Neural crest cell (in vitro differentiated cells): ENCODE measurements around the gene FGL2. TPM values are rescaled to one million over a fixed set of nuclear protein-coding genes. Genes with fewer than 3 reads are reported as not detected.
"Not testable (repeated sequence)": the region's sequence is repeated elsewhere in the genome, so short reads cannot be mapped to it uniquely, and the experiment has no call there.

ENCODE experiments used
- DNase-seq: peaks from one replicate; pipeline ENCODE4 v3.0.0; 2021; ENCODE audit warnings: low read depth, mixed read lengths, low spot score
- H3K27ac Mint-ChIP-seq: one replicate; pipeline ENCODE4 v1.8.0; 2021; ENCODE audit warnings: mild to moderate bottlenecking, mixed read lengths; ENCODE audit not compliant: unreplicated experiment
- H3K27me3 Mint-ChIP-seq: 2 replicates; pipeline ENCODE4 v1.8.0; 2021; ENCODE audit warnings: low read depth, mild to moderate bottlenecking, mixed read lengths
- H3K36me3 Mint-ChIP-seq: 2 replicates; pipeline ENCODE4 v1.8.0; 2021; ENCODE audit warnings: low read depth, mild to moderate bottlenecking, mixed read lengths
- H3K4me1 Mint-ChIP-seq: 2 replicates; pipeline ENCODE4 v1.8.0; 2021; ENCODE audit warnings: mixed read lengths
- H3K4me3 Mint-ChIP-seq: one replicate; pipeline ENCODE4 v1.8.0; 2021; ENCODE audit warnings: mild to moderate bottlenecking, mixed read lengths
- H3K9me3 Mint-ChIP-seq: 2 replicates; pipeline ENCODE4 v1.8.0; 2021; ENCODE audit warnings: mixed read lengths
- CTCF ChIP-seq: fragments of 200-600 bp; sonication (generic); conservative IDR thresholded peaks from 2 replicates; pipeline ENCODE4 v1.5.0; 2021; ENCODE audit warnings: antibody characterized with exemption, mild to moderate bottlenecking
- total RNA-seq: library from RNA; stranded (reverse); gene quantifications from 2 replicates; pipeline ENCODE4 v1.2.1, GENCODE V29; 2021

Gene FGL2
- total RNA-seq, 1 donor from 2014 or later = not detected

GRCh38 chr7:77157446-77157845 is 42.2 kb downstream of the FGL2 start:
- Mint-ChIP-seq H3K4me3 (no peak overlapping the region), H3K36me3 (no peaks in the 10 kb centered on the region), H3K4me1 (peaks cover 4% of the 10 kb centered on the region), H3K27ac (no peak overlapping the region), H3K9me3 (no peaks in the 10 kb centered on the region), H3K27me3 (no peaks in the 10 kb centered on the region)
- TF ChIP-seq CTCF = no peak
- no peak for DNase-seq

GRCh38 chr7:77157034-77157433 is 42.6 kb downstream of the FGL2 start:
- not testable (repeated sequence) for H3K4me1 Mint-ChIP-seq, H3K27ac Mint-ChIP-seq, DNase-seq, H3K4me3 Mint-ChIP-seq, H3K27me3 Mint-ChIP-seq, H3K36me3 Mint-ChIP-seq, H3K9me3 Mint-ChIP-seq

- H3K27me3 Mint-ChIP-seq, DNase-seq, H3K4me1 Mint-ChIP-seq, H3K4me3 Mint-ChIP-seq, H3K27ac Mint-ChIP-seq, H3K36me3 Mint-ChIP-seq, H3K9me3 Mint-ChIP-seq: not testable (repeated sequence)
Observed at GRCh38 chr7:77155601-77156377, 43.8 kb downstream of the FGL2 start.

GRCh38 chr7:77154917-77155464 is 44.6 kb downstream of the FGL2 start:
- H3K9me3 Mint-ChIP-seq, H3K27me3 Mint-ChIP-seq, DNase-seq, H3K4me3 Mint-ChIP-seq, H3K27ac Mint-ChIP-seq, H3K4me1 Mint-ChIP-seq, H3K36me3 Mint-ChIP-seq: not testable (repeated sequence)

GRCh38 chr7:77152232-77152631 is 47.4 kb downstream of the FGL2 start:
- not testable (repeated sequence) for H3K36me3 Mint-ChIP-seq, H3K9me3 Mint-ChIP-seq, H3K4me3 Mint-ChIP-seq, H3K27me3 Mint-ChIP-seq, H3K4me1 Mint-ChIP-seq, DNase-seq, H3K27ac Mint-ChIP-seq

Other genes starting within 250 kb of the FGL2 start
- not detected in 2 replicates for gene SPDYE17, start 167.5 kb downstream of the FGL2 start, total RNA-seq
- 0.30 TPM in 1 of 2 replicates, not detected in the other for gene SPDYE18, start 137.3 kb downstream of the FGL2 start, total RNA-seq
- 3.2 and 6.4 TPM in 2 replicates for gene CCDC146, start 77.2 kb downstream of the FGL2 start, total RNA-seq
- gene GSAP, start 216.5 kb upstream of the FGL2 start, total RNA-seq = 2.1 and 2.2 TPM in 2 replicates